Muscle layer of colon (tissue), 2 donors: ENCODE measurements around the gene ADAMTSL2.
A peak's percentile ranks its signal among the peaks of the same experiment; 100 is the strongest.

ENCODE experiments used
- H3K27ac ChIP-seq: one replicate; pipeline ENCODE4 v1.7.0; 2013; ENCODE audit warnings: low read depth, mild to moderate bottlenecking, low read length, moderate library complexity
- H3K27me3 ChIP-seq, 2 donors: one replicate each; pipeline ENCODE4 v1.7.0; 2013; ENCODE audit warnings: low read length in 2 of 2, mild to moderate bottlenecking in 2 of 2; ENCODE audit not compliant: insufficient read depth in 2 of 2, control insufficient read depth in 1 of 2
- H3K36me3 ChIP-seq: one replicate; pipeline ENCODE4 v1.7.0; 2013; ENCODE audit warnings: mild to moderate bottlenecking, low read length; ENCODE audit not compliant: insufficient read depth
- H3K4me1 ChIP-seq: one replicate; pipeline ENCODE4 v1.7.0; 2013; ENCODE audit warnings: mild to moderate bottlenecking, low read length; ENCODE audit not compliant: insufficient read depth
- H3K4me3 ChIP-seq, 2 donors: one replicate each; pipeline ENCODE4 v1.7.0; 2013; ENCODE audit warnings: low read length in 2 of 2, low read depth in 1 of 2, mild to moderate bottlenecking in 1 of 2, moderate library complexity in 1 of 2
- H3K9ac ChIP-seq: one replicate; pipeline ENCODE4 v1.7.0; 2013; ENCODE audit warnings: low read length
- H3K9me3 ChIP-seq: one replicate; pipeline ENCODE4 v1.7.0; 2013; ENCODE audit warnings: mild to moderate bottlenecking, low read length
- donor health status: abdominal sarcoma.
- donor health status: Adenocarcinoma of cecum.

The ADAMTSL2 gene

DNA sequence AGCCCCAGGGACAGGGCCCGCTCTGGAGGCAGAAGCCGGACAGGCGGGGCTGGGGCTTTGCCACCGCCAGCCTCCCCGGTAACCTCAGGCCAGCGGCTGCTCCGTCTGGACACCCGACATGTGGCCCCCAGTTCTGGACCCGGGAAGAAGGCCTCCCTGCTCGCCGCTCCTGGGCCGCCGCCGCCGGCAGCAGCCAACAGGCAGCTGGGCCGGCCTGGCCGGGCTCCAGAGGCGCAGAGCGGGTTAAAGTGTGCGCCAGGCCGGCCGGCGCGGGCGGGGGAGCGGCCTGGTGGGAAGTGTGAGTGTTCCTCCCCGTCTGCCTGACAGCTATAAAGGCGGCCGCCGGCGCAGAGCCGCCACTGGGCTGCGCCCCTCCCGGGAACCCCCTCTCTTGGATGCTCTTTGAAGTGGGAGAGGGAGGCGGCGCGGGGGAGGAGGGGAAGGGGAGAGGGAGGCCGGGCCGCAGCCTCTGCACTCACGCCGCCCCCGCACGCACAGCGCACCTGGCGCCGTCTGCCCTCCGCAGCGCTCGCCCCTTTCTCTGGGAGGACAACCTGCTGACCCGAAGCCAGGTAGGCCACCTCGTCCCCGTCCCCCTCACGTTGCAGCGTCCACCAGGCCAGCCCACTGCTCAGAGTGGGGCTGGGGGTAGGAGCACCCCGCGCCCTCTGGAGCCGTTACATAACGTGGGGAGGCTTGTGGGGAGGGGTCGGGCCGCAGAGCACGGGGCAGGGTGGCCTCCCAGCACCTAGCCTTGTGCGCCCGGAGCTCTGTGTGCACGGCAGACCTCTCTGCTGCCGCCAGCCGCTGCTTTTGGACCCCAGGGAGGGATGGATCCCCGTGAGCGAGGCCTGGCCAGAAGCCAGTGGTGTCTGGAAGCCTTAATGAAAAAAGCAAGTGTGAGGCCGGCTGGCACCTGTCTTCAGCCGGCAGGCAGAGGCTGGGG lies at the start of gene ADAMTSL2:
Gene ADAMTSL2 (plus strand): TSS at position 359 of the 946 bp plus-strand sequence. CDS start 2,009 bp downstream, outside the sequence.
- H3K9ac ChIP-seq = no peak within 1 kb of the TSS
- peaks cover 26% of the 10 kb centered on the region for H3K4me1 ChIP-seq
- H3K4me3 ChIP-seq = peak within 1 kb of the TSS; percentile 47 to 68
- H3K36me3 ChIP-seq = no peaks in the 10 kb centered on the region
- peak within 1 kb of the TSS; percentile 69 for H3K27ac ChIP-seq
- H3K27me3 ChIP-seq = peaks cover 0 to 4% of the 10 kb centered on the region in 2 donors
- H3K9me3 ChIP-seq = no peaks in the 10 kb centered on the region

DNA sequence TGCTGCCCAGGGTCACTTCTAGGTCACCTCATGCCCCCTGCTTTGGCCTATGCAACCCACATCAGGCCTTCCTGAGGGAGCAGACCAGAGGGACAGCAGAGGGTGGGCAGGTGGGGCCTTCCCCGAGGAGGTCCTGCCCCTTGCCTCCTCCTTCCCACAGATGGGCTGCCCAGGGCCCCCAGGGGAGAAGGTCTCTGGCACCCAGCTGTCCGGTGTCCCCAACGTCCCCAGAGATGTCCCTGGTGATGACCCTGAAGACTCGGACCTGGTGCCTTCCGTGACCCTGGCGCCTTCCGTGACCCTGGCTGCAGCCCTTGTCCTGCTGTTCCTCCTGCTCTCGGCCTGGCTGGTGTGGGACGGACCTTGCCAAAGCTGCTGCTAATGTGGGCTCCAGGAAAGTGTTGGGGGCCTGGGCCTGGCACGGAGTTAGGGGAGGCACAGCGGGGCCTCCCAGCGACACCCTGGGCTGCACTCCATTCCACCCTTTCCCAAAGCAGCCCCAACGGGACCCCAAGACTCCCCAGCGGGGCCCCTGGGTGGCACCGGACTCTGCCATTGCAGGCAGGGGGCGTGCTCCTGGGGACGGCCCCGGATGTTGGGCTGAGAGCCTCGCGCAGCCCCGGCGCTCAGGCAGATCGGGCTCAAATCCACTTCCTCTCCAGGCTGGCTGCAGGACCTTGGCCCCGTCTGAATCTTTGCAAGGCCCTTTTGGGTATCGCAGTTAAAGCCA lies 48.8 kb upstream of the ADAMTSL2 start:
- Histone ChIP-seq H3K4me3 (no peak overlapping the region), H3K27me3 (peaks cover 0 to 17% of the 10 kb centered on the region in 2 donors), H3K27ac (no peak overlapping the region), H3K36me3 (no peaks in the 10 kb centered on the region), H3K4me1 (no peaks in the 10 kb centered on the region), H3K9ac (no peak overlapping the region), H3K9me3 (no peaks in the 10 kb centered on the region)

DNA sequence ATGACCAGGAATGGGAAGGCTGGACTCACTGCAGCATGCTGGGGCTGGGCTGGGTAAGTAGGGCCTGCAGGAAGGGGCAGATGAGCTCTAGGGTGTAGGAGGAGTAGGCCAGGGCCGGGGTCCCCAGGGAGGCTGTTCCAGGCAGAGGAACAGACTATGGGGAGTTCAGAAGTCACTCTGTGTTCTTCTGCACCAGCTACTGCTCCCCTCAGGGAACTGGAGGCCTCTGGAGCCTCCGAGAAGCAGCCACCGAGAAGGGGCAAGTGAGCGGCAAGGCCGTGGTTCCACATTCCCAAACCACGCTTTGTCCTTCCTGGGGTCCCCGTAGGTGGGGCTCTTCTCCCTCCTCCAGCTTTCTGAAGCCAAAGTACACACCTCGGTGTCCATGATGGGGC lies 47.2 kb upstream of the ADAMTSL2 start:
- Histone ChIP-seq H3K36me3 (no peaks in the 10 kb centered on the region), H3K4me3 (no peak overlapping the region), H3K4me1 (no peaks in the 10 kb centered on the region), H3K9me3 (no peaks in the 10 kb centered on the region), H3K27ac (no peak overlapping the region), H3K9ac (no peak overlapping the region), H3K27me3 (peaks cover 0 to 17% of the 10 kb centered on the region in 2 donors)

DNA sequence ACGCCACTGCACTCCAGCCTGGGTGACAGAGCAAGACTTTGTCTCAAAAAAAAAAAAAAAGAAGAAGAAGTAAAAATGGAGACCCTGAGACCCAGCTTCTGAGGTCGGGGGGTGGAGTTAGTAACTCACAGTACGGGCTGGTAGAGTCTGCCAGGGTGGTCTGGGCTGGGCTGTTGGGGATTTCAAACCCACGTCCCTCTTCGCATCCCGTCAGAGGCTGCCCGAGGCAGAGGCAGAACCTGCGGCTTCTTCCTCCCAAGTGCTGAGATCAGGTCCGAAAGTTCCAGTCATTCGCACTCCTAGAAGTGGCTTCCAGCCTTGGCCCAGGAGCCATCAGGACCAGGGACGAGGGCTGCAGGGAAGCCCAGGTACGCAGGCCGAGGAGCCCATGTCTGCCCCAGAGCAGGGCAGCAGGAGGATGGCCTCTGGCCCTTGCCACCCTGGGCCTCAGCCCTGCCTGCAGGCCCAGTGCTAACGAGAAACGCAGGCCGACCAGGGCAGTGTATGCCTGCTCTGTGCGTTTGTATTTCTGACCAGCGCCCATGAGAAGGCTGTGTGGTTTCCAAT lies 45.7 kb upstream of the ADAMTSL2 start:
- Histone ChIP-seq H3K4me1 (no peaks in the 10 kb centered on the region), H3K36me3 (no peaks in the 10 kb centered on the region), H3K4me3 (no peak overlapping the region), H3K27me3 (peaks cover 0 to 14% of the 10 kb centered on the region in 2 donors), H3K9ac (no peak overlapping the region), H3K9me3 (no peaks in the 10 kb centered on the region), H3K27ac (no peak overlapping the region)

DNA sequence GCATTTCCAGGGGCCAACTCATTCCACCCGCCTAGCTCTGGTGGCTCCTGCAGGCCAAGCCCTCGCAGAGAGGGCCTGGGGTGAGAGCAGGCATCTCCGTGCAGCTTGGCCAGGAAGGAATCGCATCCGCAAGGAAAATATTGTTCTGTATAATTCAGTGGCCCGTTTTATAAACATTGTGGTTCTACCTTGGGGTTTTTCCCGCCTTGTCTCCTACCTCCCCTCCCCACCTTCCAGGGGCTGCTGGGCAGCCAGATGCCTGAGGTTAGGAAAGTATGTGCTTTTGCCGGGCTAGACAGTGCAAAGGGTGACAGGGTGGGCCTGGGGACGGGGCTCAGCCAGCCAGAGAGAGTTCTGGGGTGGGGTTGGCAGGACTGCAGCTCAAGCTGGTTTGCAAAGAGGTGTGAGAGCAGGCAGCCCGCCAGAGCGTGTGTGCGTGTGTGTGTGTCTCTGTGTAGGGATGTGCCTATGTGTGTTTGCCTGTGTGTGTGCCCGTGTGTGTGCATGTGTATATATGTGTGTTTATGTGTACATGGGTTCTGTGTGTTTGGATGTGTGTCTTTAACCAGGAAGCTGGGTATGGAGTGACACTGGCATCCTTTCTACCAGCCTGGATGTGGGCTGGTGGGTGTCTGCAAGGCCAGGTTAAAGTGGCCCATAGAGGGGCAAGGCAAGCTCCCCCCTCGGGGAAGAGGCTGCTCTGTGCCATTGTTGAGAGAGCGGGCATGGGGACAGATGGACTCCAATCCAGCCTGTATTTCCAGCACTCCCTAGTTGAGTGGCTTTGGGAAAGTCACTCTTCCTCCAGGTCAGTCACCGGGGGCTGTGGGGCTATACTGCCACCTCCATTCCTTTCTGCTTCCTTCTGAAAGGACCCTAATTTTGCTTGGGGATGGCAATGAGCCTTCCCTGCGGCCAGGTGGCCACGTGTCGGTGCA lies 45.0 kb upstream of the ADAMTSL2 start:
- H3K4me1 ChIP-seq = no peaks in the 10 kb centered on the region
- no peak overlapping the region for H3K27ac ChIP-seq
- H3K36me3 ChIP-seq = no peaks in the 10 kb centered on the region
- H3K9me3 ChIP-seq = no peaks in the 10 kb centered on the region
- H3K27me3 ChIP-seq = peaks cover 0 to 11% of the 10 kb centered on the region in 2 donors
- no peak overlapping the region for H3K4me3 ChIP-seq
- no peak overlapping the region for H3K9ac ChIP-seq

DNA sequence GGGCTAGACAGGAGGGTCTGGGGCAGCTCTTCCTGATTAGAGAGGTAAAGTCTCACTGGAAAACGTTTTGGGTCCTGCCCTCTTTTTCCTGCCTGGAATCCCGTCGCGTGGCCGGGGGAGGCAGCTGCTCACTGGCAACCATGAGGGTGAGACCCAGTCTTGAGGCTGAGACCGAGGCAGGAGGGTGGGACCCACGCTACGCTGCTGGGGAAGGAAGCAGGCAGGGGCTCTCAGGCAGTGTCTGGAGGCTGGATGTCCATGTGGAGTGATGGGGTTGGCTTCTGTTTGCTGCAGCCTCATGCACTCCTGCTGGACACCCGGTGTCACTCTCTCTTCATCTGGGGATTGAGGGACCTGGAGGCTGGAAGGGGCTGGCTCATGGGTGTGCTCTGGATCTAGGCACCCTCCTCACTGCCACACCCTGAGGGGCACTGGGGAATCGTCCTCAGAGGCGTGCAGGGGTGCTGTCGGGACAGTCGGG lies 44.3 kb upstream of the ADAMTSL2 start:
- no peaks in the 10 kb centered on the region for H3K9me3 ChIP-seq
- no peak overlapping the region for H3K9ac ChIP-seq
- H3K36me3 ChIP-seq = no peaks in the 10 kb centered on the region
- H3K4me3 ChIP-seq = no peak overlapping the region
- no peaks in the 10 kb centered on the region for H3K4me1 ChIP-seq
- no peak overlapping the region for H3K27ac ChIP-seq
- peaks cover 0 to 5% of the 10 kb centered on the region in 2 donors for H3K27me3 ChIP-seq

GRCh38 chr9:133490865-133491655 lies 43.4 kb upstream of the ADAMTSL2 start:
- Histone ChIP-seq H3K27me3 (no peaks in the 10 kb centered on the region), H3K4me1 (no peaks in the 10 kb centered on the region), H3K4me3 (no peak overlapping the region), H3K9ac (no peak overlapping the region), H3K36me3 (no peaks in the 10 kb centered on the region), H3K27ac (no peak overlapping the region), H3K9me3 (no peaks in the 10 kb centered on the region)

GRCh38 chr9:133491656-133491925 lies 42.9 kb upstream of the ADAMTSL2 start:
- H3K27ac ChIP-seq = no peak overlapping the region
- no peaks in the 10 kb centered on the region for H3K9me3 ChIP-seq
- H3K4me1 ChIP-seq = no peaks in the 10 kb centered on the region
- no peaks in the 10 kb centered on the region for H3K36me3 ChIP-seq
- no peaks in the 10 kb centered on the region for H3K27me3 ChIP-seq
- H3K9ac ChIP-seq = no peak overlapping the region
- no peak overlapping the region for H3K4me3 ChIP-seq

GRCh38 chr9:133492061-133493021 lies 42.2 kb upstream of the ADAMTSL2 start:
- no peak overlapping the region for H3K27ac ChIP-seq
- H3K36me3 ChIP-seq = no peaks in the 10 kb centered on the region
- no peak overlapping the region for H3K4me3 ChIP-seq
- H3K9ac ChIP-seq = no peak overlapping the region
- no peaks in the 10 kb centered on the region for H3K27me3 ChIP-seq
- no peaks in the 10 kb centered on the region for H3K9me3 ChIP-seq
- no peaks in the 10 kb centered on the region for H3K4me1 ChIP-seq
